GM19035 (cell line): ENCODE measurements around the gene BCAS3.

Experiments used
- ATAC-seq: cut with Tn5 transposase; IDR thresholded peaks from one replicate; pipeline ENCODE4 v1.9.1; 2021; ENCODE audit not compliant: unreplicated experiment

BCAS3 gene

DNA sequence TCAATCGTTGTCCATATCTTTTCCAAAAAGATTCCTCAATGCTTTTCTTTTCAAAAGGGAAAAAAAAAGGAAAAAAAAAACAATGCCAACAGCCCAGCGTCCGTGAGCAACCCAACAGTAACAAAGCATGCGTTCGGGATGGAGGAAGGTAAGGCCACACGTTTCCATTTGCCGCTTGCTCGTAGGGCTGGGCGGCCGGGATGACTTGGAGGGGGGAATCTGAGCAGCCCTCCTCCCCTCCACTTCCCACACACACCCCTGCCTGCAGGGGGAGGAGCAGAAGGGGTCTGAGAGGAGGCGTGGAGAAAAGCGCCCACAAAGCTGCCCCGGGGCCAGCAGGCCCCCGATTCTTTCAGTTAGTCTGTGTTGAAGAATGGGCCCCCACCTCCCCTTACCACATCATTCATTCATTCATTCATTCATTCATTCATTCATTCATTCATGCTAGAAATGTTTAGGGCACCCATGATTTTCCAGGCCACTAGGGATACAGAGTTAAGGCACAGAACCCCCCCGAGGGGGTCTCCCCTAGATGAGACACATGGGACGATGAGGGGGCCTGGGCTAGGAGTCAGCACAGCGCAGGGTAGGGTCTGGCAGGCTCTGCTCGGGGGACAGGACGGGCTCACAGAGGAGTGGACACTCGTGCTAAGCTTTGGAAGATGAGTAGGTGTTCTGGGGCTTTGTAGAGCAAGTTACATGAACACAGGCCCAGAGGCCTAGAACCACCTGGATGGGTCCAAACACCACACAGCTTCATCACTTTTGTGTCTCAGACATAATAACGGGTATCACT is 711.1 kb downstream of the BCAS3 start:
- no peak for ATAC-seq

DNA sequence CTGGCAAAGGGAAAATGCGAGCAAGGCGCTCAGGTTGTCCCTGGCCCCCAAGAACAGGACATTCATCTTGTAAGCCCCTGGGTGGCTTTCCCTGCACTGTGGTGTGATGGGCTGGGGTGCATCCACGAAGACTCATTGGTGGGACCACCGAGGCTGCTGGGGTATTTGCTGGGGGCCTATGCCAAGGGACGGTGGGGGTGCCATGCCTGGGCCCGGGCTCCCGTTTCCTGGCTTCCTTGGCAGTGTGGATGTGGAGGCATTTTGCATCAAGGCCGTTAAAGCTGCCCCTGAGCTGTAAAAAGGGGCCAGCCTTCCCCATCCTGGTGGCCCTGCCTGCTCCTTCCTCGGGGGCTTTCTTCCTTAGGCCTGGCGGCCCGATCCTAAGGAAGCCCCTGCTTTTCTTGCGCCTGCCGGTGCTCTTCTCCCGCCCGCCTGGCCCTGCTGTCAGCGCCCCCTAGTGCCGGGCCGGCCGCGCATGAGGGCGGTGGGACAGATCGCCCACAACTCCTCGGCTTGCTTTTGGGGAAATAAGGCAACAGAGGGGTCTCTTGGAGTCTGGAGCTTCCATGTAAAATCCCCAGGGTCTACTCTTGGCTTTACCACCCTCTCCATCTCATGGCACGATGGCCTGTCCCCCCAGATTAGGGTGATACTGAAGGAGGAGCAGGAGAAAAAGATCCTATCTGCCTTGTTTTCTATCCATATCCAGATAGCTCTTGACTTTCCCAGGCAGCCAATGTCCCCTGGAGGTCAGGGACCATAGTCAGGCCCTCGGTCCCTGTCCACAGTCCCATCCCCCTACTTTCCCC is 712.2 kb downstream of the BCAS3 start:
- no peak for ATAC-seq

DNA sequence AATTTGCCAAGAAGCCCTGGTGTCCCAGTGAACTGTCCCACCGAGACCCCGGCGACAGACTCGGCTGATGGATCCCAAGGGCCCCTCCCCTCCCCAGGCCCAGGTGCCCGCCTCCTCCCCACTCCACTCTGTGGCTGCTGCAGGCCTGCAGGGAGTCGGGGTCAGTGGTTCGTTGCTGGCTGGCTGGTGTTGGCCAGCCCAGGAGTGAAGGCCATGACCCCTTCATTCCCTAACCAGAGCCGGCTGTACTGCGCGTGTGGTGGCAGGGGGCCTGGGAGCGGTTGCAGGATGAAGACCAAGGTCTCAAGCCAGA is 712.8 kb downstream of the BCAS3 start:
- ATAC-seq: no peak

DNA sequence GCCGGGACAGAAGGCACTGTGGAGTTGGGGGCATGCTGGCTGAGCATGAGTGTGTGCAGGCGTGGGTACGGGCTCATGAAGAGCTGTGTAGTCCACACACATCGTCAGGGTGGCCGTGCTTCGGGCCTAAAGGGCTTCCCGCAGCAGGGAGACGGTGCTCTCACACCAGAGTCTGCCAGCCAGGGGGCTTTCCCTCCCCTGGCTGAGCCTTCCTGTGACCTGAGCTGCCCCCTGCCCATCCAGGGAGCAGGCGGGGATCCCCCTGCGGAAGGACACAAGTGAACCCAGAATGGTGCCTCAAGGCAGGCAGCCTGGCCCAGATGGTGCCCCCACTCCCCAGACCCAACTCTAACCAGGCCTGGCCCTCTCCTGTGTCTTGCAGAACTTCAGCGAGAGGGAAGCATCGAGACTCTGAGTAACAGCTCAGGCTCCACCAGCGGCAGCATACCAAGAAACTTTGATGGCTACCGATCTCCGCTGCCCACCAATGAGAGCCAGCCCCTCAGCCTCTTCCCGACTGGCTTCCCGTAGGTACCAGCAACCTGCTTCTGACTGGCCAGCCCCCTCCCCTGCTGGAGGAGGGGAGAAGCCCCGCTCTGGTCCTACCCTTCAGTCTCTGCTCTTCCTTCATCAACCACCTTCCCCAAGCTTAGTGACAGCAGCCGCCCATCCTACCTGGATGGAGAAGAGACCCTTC is 714.1 kb downstream of the BCAS3 start:
- no peak for ATAC-seq

DNA sequence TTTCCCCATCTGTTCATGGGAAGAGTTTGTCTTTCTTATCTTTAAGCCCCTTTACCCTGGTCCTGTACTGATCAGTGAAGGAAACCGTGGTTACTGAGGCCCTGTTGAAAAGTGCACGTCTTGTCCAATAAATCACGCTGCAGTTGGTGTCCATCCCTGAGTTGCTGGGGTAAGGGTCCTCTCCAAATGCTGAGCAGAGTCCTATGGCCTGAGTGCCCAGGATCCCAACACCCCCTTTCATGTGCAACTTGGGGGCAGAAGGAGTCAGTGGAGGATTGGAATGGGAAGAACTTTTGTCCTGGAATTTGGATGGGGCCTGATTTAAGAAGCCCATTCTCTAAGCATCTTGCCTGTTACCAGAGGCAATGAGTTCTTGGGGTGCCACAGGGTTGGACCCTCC is 715.0 kb downstream of the BCAS3 start:
- ATAC-seq: no peak

DNA sequence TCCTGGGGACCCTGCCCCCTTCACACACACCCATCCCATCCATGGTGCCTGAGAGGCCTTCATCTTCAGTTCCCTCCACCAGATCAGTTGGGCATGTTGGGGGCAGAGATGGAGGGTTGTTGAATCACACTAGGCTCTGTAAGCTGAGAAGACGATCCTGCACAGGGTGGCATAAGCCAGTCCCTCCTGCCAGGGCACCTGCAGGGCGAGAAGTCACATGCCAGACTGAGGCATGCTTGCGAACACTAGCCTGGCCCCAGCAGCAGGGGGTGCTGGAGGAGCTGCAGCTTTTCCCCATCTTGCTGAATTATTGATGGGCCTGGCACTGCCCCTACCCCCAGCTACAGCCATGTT is 715.9 kb downstream of the BCAS3 start:
- ATAC-seq: no peak

DNA sequence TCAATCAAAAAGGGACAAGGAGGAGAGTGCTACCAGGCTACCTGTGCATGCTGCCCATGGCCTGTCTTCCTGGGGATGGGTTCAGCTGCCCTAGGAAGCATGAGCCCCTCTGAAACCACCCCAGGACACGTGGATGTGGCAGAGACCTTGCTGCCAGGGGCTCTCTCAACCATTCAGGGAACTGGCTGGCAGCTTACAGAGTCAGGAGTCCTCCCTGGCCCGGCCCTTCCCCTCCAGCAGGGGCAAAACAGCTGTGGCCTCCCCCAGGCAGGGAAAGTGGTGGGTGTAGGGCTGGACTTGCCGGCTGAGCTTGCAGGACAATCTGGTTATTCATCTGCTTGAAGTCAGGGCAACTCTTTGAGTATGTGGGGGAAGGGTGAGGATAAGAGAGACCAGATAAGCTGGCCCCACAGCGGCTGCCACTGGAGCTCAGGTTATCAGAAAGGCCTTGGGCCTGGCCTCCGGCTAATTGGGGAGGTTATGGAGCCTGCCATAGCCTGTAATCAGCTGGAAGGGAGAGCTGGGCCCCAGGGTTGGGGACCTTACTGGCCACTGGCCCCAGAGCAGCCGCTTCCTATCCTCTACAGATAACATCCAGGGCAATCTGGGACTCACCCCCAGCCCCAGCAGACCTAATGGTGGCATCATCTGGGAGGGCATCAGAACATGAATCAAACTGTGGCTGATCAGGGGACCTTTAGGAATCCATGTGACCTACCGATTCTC is 716.4 kb downstream of the BCAS3 start:
- ATAC-seq: no peak

DNA sequence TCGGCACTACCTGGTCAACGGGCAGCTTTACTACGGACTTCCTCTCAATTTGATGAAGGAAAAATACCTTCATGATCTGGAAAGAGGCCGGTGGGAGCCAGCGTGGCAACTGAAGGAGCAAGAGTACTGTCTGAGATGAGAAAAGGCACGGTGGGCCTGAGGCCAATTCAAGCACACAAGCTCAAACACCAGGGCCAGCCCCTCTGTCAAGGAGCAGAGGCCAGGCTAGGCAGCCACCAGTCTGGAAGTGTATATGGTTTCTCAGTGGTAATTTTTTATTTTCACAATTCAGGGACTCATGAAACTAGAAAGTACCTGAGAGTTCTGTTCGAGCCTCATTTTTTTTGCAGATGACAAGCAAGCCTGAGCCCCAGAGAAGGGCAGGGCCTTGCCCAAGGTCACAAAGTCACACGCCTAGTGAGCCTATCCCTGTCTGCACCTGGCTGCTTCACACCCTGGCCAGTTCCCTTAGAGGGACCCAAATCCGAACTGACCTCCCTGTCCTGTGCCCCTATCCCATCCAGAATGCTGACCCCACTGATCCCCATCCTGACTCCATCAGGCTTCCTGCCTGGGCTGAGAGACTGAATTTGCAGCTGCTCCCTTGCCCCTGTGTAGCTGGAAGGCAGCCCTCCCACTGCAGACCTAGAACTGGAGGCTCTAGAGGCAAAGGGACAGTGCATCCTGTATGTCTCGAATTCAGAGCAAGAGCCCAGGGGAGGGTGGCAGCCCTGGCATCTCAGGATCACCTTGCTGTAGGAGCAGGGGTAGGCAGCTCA is 717.2 kb downstream of the BCAS3 start:
- ATAC-seq: no peak

DNA sequence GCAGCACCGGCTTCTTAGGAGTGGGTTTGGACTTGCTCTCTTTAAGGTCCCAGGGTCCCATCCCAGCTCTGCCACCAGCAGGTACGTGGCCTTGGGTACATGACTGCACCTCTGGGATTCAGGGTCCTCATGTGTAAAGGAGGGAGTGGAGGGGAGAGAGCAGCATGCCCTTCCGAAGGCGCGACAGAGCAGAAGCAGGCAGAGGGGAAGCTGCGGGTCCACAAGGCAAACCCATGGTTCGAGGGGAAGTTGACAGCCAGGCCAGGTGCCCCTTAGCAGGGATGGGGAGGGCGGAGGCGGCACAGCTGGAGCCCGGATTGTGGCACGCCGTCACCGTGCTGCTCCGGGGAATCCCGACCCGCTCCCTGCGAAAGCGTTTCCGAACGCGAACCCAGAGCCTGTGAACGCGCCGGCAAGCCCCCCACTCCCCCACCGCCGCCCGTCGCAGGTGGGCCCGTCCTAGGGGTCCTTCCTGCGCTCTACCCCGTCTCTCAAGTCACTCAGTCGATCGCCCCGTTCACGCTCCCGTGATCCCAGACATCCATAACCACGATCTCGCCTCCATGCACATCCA is 717.8 kb downstream of the BCAS3 start:
- ATAC-seq: no peak

DNA sequence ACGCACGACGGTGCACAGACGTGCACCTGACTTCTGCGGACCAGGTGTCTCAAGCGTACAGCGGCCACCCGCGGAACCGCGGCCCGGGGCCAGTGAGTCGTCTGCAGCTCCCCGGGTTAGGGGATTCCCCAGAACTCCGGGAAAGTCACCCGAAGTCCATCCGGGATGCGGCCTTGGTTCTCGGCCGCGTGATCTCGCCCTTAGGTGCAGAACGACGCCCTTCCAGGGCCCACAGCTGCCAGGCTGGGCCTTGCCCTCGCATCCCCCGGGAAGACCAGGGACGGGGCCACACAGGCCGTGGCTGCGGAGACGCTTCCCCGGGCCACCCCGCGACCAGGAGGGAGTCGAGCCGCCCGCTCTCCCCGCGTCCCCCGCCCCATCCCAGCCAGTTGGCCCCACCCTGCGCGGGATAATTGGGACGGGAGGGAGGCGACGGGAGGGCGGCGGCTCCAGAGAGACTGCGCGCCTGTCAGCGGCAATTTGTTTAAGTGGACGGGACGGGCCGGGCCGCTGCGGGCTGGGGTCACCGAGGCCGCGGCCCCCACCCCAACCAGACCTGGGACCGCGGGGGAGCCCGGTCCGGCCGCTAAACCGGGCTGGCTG is 718.4 kb downstream of the BCAS3 start:
- ATAC-seq: no peak

DNA sequence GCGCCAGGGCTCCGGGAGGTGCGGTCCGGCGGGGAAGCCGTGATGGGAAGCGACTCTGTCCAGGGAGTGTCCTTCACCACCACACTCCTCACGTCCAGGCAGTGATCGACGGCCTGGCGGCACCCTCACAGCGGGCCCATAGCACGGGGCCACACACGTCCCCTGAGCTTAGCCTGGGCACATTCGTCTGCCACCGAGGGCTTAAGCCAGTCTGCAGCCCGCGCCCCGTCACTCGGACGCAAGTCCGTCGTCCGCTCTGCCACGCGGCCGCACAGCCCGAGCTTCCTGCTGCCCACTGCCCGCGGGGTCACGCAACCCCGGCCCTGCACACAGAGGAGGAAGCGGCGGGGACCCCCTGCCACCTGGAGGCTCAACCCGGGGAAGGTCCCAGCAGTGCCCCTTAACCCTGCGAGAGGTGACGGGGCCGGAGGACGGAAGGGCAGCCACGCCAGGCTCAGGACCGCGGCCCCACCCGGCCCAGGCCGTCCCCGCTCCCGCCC is 719.0 kb downstream of the BCAS3 start:
- ATAC-seq: no peak

DNA sequence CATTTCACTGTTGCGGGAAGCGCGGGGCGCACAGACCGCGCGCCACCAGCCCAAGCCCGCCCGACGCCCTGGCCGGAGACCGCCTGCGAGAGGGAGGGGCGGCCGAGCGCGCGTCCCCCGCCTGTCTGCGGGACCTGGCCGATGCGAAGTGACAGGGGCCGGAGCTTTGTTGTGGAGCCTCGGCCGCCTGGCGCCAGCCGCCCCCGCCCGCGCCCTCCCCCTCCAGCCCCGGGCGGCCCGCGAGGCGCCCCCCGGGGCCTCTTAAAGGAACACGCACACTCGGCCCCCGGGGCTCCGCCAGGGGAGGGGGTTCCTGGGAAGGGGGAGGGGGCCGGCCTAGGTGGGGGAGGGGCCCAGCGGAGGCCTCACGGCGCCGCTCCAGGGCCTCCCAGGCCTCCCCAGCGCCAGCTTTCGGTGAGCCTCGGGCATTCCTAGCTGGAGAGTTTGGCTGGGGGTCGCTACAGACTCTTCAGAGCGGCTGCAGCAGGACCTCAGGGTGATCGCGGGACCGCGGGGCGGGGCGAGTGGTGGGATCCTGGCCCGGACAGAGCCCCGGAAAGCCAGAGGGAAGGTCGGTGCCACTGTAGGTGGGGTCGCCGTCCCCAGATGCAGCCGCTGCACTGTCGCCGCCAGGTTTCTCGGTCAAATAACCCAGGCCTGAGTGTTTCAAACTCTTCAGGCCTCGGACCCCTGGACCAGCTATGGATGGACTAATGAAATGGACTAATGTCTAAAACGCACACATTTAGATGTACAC is 719.6 kb downstream of the BCAS3 start:
- ATAC-seq: no peak

DNA sequence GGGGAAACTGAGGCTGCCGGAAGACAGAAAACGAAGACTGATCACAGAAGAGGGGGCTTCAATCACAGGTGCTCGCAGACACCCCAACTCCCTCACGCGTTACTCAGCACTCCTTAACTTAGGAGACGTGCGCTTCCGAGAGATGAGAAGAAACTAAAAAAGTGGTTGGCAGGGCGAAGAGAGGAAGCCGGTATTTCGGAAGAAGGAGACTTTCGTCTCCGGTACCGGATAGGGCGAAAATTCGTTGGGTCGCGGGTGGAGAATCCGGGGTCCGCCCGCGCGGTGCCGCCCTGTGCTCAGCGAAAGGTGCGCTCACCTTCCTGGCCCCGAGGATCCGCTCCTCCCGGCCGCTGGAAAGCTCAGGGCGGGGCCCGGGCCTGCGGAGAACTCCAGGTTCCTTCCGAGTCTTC is 721.1 kb downstream of the BCAS3 start:
- ATAC-seq: no peak

DNA sequence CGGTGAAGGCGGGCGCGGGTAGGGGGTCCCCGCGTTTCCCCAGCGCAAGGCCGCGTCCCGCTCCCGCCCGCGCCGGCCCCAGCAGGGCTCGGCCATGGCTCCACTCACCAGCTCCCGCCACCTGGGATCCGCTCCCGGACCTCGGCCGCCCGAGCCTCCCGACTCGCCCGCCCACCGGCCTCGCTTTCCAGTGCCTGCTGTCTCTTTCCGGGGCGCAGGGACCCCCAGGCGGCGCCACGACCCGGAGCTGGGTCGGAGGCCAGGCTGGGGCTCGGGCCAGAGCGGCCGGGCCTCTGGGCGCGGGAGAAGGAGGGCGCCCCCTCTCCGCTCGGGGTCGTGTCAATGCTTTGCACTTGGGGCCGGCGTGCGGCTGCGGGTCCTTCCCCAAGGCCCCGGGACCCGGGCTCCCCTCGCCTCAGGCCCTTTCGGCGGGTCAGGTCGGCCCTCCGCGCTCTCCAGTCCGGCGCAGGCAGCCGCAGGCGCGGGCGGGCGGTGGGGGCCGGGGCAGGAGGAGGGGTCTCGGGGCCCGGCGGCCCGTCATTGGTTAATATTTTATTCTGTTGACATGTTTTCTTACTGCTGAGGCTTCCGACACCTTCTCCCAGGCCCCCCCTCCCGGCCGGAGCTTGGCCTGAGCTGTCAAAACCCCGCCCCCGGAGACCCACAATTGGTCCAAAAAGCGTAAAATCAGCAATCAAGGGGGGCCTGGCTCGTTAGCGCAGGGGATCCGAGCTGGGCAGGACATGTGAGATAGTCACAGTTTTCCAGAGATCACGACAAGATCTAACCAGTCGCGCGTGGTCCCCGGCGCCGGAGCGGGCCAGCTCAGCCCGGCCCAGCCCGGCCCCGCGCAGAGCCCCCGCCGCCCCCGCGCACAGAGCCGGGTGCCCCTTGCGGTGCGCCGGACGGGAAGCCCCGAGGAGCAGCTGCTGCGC is 721.7 kb downstream of the BCAS3 start, which contains the start of gene TBX2:
Gene TBX2 (plus strand): TSS at position 713 of the 935 bp plus-strand sequence. CDS start 334 bp downstream, outside the sequence.
- ATAC-seq: no peak

DNA sequence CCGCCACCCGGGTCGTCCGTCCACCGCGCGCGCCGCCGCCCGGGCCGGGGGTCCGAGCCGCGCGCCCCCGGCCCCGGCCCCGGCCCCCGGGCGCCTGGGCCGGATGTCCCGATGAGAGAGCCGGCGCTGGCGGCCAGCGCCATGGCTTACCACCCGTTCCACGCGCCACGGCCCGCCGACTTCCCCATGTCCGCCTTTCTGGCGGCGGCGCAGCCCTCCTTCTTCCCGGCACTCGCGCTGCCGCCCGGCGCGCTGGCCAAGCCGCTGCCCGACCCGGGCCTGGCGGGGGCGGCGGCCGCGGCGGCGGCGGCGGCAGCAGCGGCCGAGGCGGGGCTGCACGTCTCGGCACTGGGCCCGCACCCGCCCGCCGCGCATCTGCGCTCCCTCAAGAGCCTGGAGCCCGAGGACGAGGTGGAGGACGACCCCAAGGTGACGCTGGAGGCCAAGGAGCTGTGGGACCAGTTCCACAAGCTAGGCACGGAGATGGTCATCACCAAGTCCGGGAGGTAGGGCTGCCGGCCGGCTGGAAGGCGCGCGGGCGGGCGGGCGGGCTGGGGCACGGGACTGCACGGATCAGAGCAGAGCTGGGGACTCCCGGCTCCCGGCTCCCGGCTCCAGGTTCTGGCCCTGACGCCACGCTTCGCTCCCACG is 722.5 kb downstream of the BCAS3 start:
- no peak for ATAC-seq

DNA sequence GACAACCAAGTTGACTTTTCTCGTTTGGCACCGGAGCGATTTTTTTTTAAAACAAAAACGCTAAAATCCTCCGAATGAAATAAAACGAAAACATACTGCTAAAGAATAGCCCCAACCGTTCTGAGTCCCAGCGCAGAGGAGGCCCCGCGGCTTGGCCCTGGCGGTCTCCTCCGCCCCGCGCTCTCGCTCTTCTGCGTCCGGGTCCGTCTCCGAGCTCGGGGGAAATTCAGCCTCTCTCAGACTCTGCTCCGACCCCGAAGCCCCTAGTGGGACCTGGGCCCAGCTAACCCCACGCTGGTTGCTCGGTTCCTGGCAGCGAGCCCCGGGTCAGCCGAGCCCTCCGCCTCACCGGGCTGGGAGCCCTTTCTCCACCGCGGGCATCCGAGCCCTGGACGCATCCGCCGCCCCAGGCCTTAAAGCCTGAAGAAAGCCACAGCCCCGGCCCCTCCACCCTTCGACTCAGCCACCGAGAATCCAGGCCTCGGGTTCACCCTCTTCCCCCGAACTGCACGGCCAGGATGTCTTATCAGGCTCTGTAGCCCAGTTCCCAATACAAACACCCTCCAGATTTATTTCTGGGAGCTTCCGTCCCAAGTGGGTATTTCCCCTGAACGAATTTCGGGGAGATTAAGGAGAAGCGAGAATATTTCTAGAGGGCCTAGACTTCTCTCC is 723.2 kb downstream of the BCAS3 start:
- no peak for ATAC-seq
